ENCODE data around the gene ATP5MC2.
"Not testable (repeated sequence)": the region's sequence is repeated elsewhere in the genome, so short reads cannot be mapped to it uniquely, and the experiment has no call there.

ATP5MC2 gene

DNA sequence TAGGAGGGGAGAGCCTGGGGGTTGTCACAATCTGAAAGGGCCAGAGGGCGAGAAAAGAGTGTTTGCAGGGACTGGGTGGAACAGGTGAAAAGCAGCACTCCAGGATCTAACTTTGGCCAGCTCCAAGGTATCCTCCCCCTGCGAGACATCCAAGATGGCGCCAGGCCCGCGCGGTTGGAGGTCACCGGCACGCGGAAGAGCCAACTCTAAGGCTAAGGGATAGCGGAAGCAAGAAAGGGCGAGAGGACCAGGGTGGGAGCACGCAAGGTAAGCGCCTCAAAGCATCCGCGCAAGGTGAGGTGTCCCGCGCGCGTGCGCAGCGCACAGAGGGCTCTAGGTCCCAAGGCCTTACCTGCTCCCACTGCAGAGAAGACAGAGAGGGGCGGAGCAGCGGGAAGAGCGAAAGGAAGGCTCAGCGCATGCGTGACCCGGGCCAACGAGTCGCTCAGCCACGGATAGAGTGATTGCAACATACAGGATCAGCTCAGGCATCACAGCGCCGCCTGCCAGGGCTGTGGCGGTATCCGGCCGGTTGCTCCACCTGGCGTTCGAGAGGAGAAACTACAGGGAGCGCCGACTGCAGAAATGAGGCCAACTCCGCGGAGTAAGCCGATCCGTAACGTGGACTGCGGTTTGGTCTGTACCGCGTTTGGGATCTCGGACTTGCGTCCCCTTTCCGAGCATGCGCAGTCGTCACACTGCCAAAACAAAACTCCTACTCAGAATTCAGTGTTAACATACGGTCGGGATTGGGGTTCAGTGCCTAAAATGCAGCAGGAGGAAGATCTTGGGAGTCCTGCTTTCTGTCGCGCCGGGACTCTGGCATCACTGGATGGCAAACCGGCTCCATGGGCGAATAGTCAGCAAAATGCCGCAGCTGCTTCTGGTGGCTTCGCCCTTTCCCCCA is at the start of gene ATP5MC2:
Gene ATP5MC2 (minus strand): TSS at position 383 of the 907 bp plus-strand sequence. CDS start 3,469 bp downstream, outside the sequence.
- TF ChIP-seq POLR2A (IDR thresholded peaks at IDR 0.05; ENCODE audit: low read depth, low read length), result peak; percentile 65; the same call in 1 of the 2 replicates
- peak; percentile 96 for DNase-seq (ENCODE audit: insufficient read length, low spot score)
- peak; percentile 82 for FAIRE-seq

DNA sequence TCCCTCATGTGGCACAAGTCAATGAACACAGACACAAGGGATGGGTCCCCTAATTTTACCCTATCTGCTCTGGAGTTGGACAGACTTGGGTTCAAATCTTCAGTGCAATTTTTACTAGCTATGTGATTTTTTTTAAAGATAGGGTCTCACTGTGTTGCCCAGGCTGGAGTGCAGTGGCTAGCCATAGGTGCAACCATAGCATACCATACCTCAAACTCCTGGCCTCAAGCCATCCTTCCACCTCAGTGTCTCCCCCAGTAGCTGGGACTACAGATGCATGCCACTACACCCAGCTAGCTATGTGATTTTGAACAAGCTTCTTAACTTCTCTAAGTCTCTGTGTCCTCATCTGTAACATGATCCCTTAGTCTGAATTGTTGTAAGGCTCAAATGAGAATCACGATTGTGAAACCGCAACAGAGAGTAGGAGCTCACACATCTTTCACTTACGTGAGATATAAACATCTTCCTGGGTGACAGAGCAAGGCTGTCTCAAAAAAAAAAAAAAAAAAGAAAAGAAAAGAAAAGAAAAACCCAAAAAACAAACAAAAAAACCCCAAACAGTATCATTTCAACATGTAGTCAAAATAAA is 46.7 kb upstream of the ATP5MC2 start:
- no peak for TF ChIP-seq POLR2A (IDR thresholded peaks at IDR 0.05; ENCODE audit: low read depth, low read length)
- DNase-seq (ENCODE audit: insufficient read length, low spot score) (no peak), FAIRE-seq (no peak)

DNA sequence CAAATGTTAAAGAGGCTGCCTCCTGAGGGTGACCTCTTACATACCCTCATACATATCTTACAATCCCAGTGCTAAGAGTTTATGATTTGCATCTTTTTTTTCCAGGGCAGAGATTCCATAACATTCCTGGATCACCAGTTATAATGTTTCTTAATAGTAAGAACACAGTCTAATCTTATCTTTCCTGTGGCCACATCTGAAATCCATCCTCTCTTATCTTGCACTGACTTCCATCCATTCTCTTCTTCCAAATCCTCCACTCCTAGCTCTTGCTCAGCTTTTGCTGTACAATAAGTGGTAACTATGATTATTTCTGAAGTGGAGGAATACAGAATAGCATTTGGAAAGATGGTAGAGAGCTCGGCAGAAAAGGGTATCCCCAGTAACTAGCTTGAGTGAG is 45.1 kb upstream of the ATP5MC2 start:
- no peak for DNase-seq (ENCODE audit: insufficient read length, low spot score)
- TF ChIP-seq POLR2A (IDR thresholded peaks at IDR 0.05; ENCODE audit: low read depth, low read length), result no peak
- FAIRE-seq, result no peak

DNA sequence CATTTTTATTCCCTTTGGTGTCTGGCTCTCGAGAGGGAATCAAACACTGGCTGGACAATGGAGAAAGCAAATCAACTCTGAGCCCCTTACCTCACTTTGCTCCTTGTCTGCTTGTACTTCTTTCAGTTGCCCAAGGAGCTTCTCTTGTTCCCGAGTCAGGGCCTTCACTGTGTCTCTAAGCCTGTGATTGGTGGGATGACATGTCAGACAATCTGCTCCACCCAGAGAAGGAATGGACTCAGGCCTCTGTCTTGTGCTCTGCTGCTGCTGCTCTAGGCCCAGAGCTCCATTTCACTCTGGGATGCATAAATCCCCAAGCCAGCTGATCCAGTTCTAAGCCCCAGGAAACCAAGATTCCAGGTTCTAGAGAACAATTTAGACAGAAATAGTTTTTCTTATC is 43.8 kb upstream of the ATP5MC2 start:
- TF ChIP-seq POLR2A (IDR thresholded peaks at IDR 0.05; ENCODE audit: low read depth, low read length), result no peak
- no peak for FAIRE-seq
- no peak for DNase-seq (ENCODE audit: insufficient read length, low spot score)

DNA sequence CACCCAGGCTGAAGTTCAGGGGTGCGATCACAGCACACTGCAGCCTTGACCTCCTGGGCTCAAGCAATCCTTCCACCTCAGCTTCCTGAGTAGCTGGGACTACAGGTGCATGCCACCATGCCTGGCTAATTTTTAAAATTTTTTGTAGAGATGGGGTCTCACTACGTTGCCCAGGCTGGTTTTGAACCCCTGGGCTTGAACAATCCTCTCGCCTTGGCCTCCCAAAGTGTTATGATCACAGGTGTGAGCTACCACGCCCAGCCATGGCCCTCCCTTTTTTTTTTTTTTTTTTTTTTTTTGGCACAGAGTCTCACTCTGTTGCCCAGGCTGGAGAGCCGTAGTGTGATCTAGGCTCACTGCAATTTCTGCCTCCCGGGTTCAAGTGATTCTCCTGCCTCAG is 42.7 kb upstream of the ATP5MC2 start:
- not testable (repeated sequence) for DNase-seq (ENCODE audit: insufficient read length, low spot score); FAIRE-seq

DNA sequence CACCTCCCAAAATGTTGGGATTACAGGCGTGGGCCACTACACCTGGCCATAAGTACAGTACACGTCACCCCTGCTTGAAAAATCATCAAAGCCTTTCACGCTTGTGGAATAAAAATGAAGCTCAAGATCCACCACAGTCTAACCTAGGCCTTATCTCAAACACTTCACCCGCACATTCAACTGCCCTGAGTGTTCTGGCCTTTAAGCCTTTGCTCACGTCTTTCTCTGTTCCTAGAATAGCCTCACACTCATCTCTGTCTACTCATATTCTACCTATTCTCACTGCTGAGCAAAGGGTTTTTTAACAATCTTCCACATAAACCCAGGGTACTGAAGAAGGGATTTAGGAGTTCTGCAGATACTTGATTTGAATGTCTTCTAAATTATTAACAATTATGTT is 41.4 kb upstream of the ATP5MC2 start:
- no peak for DNase-seq (ENCODE audit: insufficient read length, low spot score)
- no peak for FAIRE-seq
- no peak for TF ChIP-seq POLR2A (IDR thresholded peaks at IDR 0.05; ENCODE audit: low read depth, low read length)

DNA sequence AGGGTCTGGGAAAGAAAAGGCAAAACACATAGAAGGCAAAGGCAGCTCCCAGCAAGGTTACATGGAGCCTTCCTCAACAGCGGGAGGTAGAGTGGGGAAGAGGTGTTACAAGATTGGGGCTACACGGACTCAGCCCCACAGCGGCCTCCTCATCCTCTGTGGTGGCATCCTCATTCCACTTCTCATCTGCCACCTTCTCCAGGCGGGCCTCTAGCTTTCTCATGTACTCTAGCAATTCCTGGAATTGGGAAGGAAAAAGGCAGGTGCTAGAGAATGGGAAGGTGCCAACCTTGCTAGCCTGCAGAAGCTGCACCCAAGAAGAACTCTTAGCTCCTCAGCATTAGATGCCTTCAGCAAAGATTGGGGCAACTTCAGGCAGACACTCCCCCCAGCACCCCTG is 38.1 kb upstream of the ATP5MC2 start:
- DNase-seq (ENCODE audit: insufficient read length, low spot score) (no peak), FAIRE-seq (no peak)
- no peak for TF ChIP-seq POLR2A (IDR thresholded peaks at IDR 0.05; ENCODE audit: low read depth, low read length)

DNA sequence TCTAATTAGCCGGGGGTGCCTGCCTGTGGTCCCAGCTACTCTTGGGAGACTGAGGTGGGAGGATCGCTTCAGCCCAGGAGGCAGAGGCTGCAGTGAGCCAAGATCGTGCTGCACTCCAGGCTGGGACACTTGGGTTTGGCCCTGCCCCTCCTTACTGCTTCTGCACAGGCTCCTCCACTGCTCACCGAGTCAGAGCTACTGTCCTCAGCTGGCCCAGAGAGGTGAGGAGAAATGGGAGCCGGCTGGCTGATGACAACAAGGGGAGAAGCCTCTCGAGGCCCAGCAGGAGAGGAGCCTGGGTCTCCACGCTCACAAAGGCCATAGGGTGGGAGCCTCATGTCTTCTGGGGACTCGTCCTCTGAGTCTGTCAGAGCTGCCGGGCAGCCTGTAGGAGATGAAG is 37.6 kb upstream of the ATP5MC2 start:
- DNase-seq (ENCODE audit: insufficient read length, low spot score) (no peak), FAIRE-seq (no peak)
- TF ChIP-seq POLR2A (IDR thresholded peaks at IDR 0.05; ENCODE audit: low read depth, low read length), result no peak

DNA sequence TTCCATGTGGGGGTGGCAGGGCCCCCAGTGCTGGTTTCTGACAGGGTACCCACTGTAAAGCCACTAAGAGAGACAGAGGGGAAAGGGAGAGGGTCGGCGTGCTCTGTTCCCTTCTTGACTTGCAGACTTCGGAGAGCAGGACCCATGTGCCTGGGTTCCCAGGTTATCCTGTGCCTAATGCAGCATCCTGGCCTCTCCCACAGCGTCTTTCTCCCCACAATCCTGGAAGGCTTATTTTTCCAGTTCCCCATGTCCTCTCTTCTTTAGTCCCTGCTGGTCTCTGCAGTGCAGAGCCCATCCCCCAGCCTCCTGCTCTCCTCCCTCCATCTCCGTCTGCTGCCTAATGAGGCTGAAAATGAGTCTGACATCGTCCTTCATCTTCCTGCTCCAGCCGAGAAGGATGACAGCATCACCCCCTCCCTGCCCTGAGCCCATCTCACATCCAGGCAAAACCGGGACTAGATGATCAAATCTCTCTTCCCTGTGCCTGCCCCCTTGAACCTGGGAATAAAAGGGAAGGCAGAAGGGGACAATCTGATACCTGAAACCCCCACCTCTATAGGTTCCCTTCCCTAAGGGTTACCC is 36.3 kb upstream of the ATP5MC2 start:
- FAIRE-seq, result no peak
- DNase-seq (ENCODE audit: insufficient read length, low spot score), result no peak
- TF ChIP-seq POLR2A (IDR thresholded peaks at IDR 0.05; ENCODE audit: low read depth, low read length), result no peak

DNA sequence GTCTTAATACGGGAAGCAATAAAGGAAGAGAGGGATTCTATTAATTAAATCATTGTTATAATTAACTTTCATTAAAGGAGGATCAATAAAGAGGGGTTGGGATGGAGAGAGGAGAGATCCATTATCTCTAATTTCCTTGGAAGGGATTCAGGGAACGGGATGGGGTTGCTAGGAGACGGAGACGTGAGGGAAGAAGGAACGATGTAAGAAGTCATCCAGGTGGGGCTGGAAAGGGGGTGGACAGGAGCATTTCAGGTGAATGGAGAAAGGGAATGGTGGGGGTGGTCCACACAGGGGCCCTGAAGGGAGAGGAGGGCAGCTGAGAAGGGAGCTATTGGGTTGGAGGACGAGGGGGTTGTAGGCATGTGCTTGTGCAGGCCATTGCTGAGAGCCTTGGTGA is 34.2 kb upstream of the ATP5MC2 start:
- no peak for TF ChIP-seq POLR2A (IDR thresholded peaks at IDR 0.05; ENCODE audit: low read depth, low read length)
- FAIRE-seq, result no peak

DNA sequence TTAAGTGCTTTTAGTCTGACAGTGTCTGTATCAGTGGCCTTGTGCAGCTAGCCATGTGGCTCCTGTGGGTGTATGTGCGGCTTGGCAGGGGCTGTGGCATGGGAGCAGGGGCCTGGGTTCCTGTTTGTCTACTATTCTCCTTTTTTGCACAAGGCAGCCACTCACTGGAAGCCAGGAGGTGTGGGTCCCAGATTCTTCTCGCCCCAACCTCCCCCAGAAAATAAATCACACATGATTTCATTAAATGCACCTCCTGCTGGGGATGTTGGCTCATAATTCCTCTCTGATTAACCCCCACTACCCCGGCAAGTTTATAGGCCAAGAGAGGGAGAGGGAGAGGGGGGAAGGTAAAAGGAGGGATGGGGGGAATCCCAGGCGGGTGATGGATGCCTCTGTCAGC is 33.8 kb upstream of the ATP5MC2 start:
- FAIRE-seq, result no peak
- no peak for DNase-seq (ENCODE audit: insufficient read length, low spot score)
- TF ChIP-seq POLR2A (IDR thresholded peaks at IDR 0.05; ENCODE audit: low read depth, low read length), result no peak

More for the DNA sequence above, 34.2 kb upstream of the ATP5MC2 start:
- DNase-seq (ENCODE audit: insufficient read length, low spot score), result no peak

DNA sequence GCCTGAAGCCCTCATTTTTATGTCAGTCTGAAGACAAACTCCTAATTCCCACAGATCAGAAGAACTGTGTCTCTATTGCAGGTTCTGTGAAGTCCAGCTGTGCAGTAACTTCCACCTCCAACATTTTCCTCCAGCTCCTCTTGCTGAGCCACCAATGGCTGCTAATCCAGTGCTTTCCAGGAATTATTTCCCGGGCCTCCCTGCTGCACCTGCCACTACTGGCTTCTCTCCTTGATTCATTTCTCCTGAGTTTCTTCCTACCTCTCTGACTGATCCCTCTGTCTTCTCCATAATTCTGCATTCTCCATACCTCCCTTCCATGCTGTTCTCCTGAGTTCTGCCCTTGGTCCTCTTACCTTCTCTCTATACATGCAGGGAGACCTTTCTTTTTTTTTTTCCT is 30.2 kb upstream of the ATP5MC2 start:
- DNase-seq (ENCODE audit: insufficient read length, low spot score) (no peak), FAIRE-seq (no peak)
- TF ChIP-seq POLR2A (IDR thresholded peaks at IDR 0.05; ENCODE audit: low read depth, low read length), result no peak

DNA sequence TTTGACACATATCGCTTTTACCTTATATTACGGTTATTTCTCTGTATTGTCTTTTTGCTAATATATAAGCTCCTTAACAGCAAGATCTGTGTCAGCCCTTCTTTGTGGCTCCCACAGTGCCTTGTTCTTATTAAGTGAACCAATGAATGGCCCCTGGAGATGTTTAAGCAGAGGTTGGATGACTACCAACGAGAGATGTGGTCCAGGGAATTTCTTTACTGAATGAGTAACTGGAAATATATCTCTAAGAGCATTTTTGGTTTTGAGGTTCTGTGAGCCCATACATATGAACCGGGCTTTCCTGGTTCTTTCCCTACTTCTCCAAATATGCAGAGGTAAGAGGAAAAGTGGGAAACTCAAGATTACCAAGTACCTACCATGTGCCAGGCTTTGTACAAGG is 27.9 kb upstream of the ATP5MC2 start:
- DNase-seq (ENCODE audit: insufficient read length, low spot score) (no peak), FAIRE-seq (no peak)
- no peak for TF ChIP-seq POLR2A (IDR thresholded peaks at IDR 0.05; ENCODE audit: low read depth, low read length)

DNA sequence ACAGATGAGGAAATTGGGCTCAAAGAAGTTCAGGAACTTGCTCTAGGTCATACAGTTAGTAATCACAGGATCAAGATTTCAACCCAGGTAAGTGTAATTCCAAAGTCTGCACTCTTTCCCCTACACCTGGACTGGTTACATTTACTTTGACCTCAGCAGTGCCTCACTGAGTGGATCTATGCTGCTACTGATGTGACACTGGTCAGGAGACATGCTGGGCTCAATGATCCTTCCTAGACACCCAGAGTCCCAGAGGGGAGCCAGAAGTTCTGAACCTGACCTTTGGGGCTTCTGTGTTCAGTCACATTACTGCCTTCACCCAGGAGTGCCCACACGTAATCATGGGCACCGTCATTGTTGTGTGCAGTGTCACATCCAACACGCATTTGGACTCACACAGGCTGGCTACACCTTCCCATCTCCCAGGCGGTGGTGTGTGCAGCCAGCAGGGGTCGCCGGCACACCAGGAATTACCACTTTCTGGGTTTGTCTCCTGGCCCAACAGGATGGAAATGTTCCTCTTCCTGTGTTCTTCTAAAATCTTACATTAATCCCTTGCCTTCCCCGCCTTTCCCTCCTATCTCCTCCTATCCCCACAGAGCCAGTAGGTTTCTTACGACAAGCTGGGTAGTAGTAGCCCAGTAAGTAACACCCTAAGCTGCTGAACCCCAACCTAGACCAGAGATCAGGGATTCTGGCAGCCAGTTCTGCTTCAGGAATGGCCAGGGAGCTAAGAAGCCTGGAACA is 25.8 kb upstream of the ATP5MC2 start:
- FAIRE-seq, result peak; percentile 84
- TF ChIP-seq POLR2A (IDR thresholded peaks at IDR 0.05; ENCODE audit: low read depth, low read length), result no peak
- peak; percentile 69 for DNase-seq (ENCODE audit: insufficient read length, low spot score)
